PFSK-1 (cell line): Measurements from ENCODE around the gene PANX2.

Experiments used
- FOXP2 ChIP-seq: optimal IDR thresholded peaks from 2 replicates; pipeline ENCODE3; 2011; ENCODE audit warnings: borderline replicate concordance, control low read depth, inconsistent platforms; ENCODE audit not compliant: insufficient read depth; ENCODE audit errors: extremely low read length, extremely low read depth
- TAF1 ChIP-seq: IDR thresholded peaks from 2 replicates; pipeline ENCODE4 v1.6.1; 2012; ENCODE audit warnings: low read length, control low read depth, borderline replicate concordance; ENCODE audit not compliant: insufficient read depth

DNA sequence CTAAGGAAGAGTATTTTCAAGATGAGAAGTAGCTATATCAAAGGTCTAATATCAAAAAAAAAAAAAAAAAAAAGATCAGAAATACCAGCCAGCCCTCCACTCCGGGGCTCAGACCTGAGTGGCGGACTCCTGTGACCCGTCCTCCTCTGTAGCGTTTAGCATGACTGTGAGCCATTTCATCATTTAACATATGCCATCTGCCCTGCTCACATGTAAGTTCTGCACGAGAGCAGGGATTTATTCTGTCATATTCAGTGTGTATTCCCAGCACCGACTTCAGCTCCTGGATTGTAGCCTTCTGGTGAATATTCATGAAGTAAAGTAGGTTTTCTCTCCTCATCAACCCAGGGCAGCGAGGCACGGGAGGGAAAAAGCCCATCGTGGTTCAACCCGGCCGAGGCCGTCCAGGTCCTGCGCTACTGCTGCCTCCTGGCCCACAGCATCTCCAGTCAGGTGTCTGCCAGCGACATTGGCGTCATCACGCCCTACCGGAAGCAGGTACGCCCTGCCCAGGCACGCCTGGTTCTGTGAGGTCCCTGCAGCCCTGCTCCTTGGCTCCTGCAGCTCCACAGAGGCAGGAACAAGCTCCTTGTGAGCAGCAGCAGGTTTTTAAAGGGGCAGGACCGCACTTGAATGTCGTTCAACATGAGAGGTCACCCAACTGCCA lies 12.7 kb upstream of the PANX2 start:
- TF ChIP-seq TAF1 (no peak), FOXP2 (no peak)
